Cardiac muscle cell (in vitro differentiated cells and primary cell): Measurements from ENCODE around the gene OR7G3. TPM values are rescaled to one million over a fixed set of nuclear protein-coding genes. Genes with fewer than 3 reads are reported as not detected.

Experiments used
- DNase-seq, 2 donors: peaks; one replicate each; pipeline versions ENCODE4 v3.0.0 to v3.0.0-alpha.2; 2010 to 2017; ENCODE audit warnings: low read depth in 1 of 2, low spot score in 1 of 2
- H3K27ac ChIP-seq: fragments of 200-600 bp; sonication (generic); 2 replicates; pipeline ENCODE4 v1.5.1; 2016
- H3K27me3 ChIP-seq: fragments of 200-600 bp; sonication (generic); 2 replicates; pipeline ENCODE4 v1.6.0; 2016; ENCODE audit warnings: control low read depth
- H3K36me3 ChIP-seq: fragments of 200-600 bp; sonication (generic); 2 replicates; pipeline ENCODE4 v1.5.1; 2016; ENCODE audit warnings: control low read depth
- H3K4me1 ChIP-seq: fragments of 200-600 bp; sonication (generic); 2 replicates; pipeline ENCODE4 v1.8.1; 2017; ENCODE audit warnings: low read depth, mild to moderate bottlenecking, mixed run types
- H3K4me3 ChIP-seq: fragments of 200-600 bp; sonication (generic); 2 replicates; pipeline ENCODE4 v1.5.1; 2016; ENCODE audit warnings: mild to moderate bottlenecking
- H3K9me3 ChIP-seq: fragments of 200-600 bp; sonication (generic); 2 replicates; pipeline ENCODE4 v1.5.1; 2017; ENCODE audit warnings: low read depth, mild to moderate bottlenecking, control low read depth
- polyA plus RNA-seq: library from polyadenylated mRNA; unstranded; fragments of >200 nt; fragmentation: Nextera tagmentation; extraction: Ambion mirVana; gene quantifications from 2 replicates; pipeline ENCODE4 v1.2.1, GENCODE V29; 2016
- total RNA-seq: library from RNA; depleted of rRNA; stranded (reverse); fragments of >200 nt; gene quantifications from 2 replicates; pipeline ENCODE4 v1.2.3, GENCODE V29; 2016
- TF ChIP-seq, protein P1 (sequence below): IDR thresholded peaks from 2 replicates; pipeline ENCODE4 v1.5.1; 2012; ENCODE audit warnings: low read depth, mild to moderate bottlenecking, low read length

The OR7G3 gene
- total and polyA plus RNA-seq, 2 experiments from 2014 or later = not detected

DNA sequence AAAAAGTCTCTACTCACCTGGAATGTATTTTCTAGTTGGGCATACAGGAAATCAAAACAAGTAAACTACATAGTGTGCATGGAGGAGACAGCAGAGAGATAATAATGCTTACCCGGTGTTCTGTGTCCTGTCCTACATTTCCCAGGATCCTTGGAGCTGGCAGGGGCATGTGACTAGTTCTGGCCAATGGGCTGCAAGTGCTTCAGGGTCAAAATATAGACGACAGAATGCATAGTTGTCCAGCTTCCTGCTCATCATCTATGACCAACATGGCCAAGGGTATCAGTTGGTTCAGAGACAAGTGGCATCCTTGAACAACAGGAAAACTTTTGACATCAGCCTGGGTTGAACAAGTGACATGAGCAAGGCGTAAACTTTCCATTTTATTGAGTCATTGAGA is 21.9 kb upstream of the OR7G3 start:
- no peak for DNase-seq
- H3K9me3 ChIP-seq = no peaks in the 10 kb centered on the region
- H3K4me3 ChIP-seq = no peak overlapping the region
- H3K27ac ChIP-seq = no peak overlapping the region
- TF ChIP-seq, protein P1, sequence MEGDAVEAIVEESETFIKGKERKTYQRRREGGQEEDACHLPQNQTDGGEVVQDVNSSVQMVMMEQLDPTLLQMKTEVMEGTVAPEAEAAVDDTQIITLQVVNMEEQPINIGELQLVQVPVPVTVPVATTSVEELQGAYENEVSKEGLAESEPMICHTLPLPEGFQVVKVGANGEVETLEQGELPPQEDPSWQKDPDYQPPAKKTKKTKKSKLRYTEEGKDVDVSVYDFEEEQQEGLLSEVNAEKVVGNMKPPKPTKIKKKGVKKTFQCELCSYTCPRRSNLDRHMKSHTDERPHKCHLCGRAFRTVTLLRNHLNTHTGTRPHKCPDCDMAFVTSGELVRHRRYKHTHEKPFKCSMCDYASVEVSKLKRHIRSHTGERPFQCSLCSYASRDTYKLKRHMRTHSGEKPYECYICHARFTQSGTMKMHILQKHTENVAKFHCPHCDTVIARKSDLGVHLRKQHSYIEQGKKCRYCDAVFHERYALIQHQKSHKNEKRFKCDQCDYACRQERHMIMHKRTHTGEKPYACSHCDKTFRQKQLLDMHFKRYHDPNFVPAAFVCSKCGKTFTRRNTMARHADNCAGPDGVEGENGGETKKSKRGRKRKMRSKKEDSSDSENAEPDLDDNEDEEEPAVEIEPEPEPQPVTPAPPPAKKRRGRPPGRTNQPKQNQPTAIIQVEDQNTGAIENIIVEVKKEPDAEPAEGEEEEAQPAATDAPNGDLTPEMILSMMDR = no peak
- no peaks in the 10 kb centered on the region for H3K4me1 ChIP-seq
- H3K27me3 ChIP-seq = no peaks in the 10 kb centered on the region
- no peaks in the 10 kb centered on the region for H3K36me3 ChIP-seq

DNA sequence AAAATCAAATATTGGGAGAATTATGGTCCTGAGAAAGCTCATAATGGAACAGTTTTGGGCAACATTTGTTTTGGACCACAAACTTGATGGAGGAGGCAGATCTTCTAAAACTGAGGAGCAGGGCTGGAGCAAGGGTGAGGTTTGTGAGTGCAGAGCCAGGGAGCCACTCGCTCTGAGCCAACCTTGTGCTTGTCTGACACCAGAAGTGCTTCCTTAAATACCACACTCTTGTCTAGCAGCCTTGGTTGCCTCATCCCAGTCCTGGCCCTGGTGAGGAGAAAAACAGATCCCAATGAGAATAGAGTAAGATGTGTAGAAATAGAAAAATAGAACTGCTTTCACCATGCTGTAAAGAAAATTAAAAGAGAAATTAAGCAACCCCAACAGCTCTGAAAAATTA is 20.1 kb upstream of the OR7G3 start:
- peaks cover 6% of the 10 kb centered on the region for H3K36me3 ChIP-seq
- TF ChIP-seq, protein P1 = no peak

DNA sequence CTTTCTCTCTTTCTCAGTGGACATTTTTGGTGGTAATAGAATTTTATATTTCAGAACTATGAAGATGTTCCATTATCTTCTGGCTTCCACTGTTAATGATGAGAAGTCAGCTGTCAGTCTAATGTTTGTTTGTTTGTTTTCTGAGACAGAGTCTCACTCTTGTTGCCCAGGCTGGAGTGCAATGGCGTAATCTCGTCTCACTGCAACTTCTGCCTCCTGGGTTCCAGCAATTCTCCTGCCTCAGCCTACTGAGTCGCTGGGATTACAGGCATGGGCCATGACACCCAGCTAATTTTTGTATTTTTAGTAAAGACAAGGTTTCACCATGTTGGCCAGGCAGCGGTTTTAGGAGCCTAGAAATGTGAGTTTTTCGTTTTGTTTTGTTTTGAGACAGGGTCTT is 18.2 kb upstream of the OR7G3 start:
- TF ChIP-seq, protein P1 = no peak
- H3K4me1 ChIP-seq = peaks cover 7% of the 10 kb centered on the region
- no peak overlapping the region for H3K4me3 ChIP-seq
- peaks cover 7% of the 10 kb centered on the region for H3K36me3 ChIP-seq
- H3K27me3 ChIP-seq = no peaks in the 10 kb centered on the region
- peak in 1 of 2 donors; percentile 4 for DNase-seq
- no peak overlapping the region for H3K27ac ChIP-seq
- no peaks in the 10 kb centered on the region for H3K9me3 ChIP-seq

More for the DNA sequence above, 20.1 kb upstream of the OR7G3 start:
- no peaks in the 10 kb centered on the region for H3K4me1 ChIP-seq
- H3K27me3 ChIP-seq = no peaks in the 10 kb centered on the region
- DNase-seq = no peak
- no peak overlapping the region for H3K4me3 ChIP-seq
- H3K27ac ChIP-seq = no peak overlapping the region
- H3K9me3 ChIP-seq = no peaks in the 10 kb centered on the region

DNA sequence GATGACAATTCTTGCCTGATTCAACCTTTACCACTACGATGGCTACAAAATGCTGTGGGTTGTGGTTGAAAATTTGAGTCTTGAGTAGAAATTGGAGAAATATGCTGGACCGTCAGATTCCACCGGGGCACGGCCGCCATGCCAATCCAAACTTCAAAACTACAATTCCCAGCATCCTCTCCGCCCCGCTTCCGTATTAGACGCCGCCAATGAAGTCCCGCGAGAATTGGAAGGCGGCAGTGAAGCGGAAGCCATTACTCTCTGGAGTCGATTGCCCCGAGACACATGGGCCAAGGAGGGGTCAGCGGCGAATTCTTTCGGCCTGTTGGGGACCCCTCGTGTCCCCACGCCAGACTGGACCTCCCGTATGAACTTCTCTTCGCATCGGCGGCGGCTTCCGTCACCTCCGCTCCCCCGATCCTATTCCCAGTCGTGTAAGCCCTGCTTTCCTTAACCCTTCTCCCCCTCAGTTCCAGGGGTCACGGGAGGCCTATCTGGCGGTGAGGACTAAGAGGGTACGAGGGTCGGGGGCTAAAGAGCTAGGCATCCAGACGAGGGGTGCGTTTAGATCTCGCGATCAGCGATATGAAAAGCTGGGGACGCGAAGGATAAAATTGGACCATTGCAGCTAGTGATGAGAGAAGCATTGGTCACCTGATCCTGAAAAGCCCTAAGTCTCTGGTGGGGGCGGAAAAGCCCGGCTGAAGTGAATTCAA is 13.6 kb upstream of the OR7G3 start, which contains the start of gene ZNF317:
TSS of gene ZNF317 (plus strand) at position 239 of the 716 bp plus-strand sequence. CDS start 15,620 bp downstream, outside the sequence.
- Histone ChIP-seq H3K4me3 (peak within 1 kb of the TSS; percentile 92), H3K27ac (peak within 1 kb of the TSS; percentile 85), H3K36me3 (peaks cover 7% of the 10 kb centered on the region), H3K9me3 (no peaks in the 10 kb centered on the region), H3K27me3 (no peaks in the 10 kb centered on the region), H3K4me1 (peaks cover 7% of the 10 kb centered on the region)
- DNase-seq = peak; percentile 94 to 95
- TF ChIP-seq, protein P1 = no peak

DNA sequence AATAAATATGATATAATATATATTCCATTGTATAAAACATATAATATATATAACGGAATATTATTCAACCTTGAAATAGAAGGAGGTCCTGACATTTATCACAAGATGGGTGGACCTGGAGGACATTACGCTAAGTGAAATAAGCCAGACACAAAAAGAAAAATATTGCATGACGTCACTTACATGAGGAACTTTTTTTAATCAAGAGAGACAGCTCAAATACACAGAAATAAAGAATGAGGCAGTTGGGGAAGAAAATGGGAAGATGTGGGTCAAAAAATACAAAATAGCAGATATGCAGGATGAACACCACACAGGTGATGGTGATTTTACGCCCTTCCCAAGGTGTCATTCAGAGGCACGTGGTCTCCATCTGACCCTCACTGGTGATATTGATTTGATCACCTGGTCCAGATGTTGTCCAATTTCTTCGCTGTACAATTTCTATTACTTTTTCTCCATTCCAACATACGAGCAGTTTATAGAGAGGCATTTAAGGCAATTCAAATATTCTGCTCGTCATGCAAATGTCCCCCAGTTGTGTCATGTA is 12.9 kb upstream of the OR7G3 start:
- Histone ChIP-seq H3K27ac (no peak overlapping the region), H3K27me3 (no peaks in the 10 kb centered on the region), H3K9me3 (no peaks in the 10 kb centered on the region), H3K36me3 (peaks cover 7% of the 10 kb centered on the region), H3K4me3 (peak overlapping the region; percentile 92), H3K4me1 (peaks cover 7% of the 10 kb centered on the region)
- TF ChIP-seq, protein P1 = no peak
- DNase-seq = no peak
